GM23248 (cell line): ENCODE results near the gene FAM171A1. TPM values are rescaled to one million over a fixed set of nuclear protein-coding genes. Genes with fewer than 3 reads are reported as not detected.

Source experiments
- DNase-seq: peaks from one replicate; pipeline ENCODE4 v3.0.0-alpha.2; 2015
- H2AFZ ChIP-seq: fragments of 200-600 bp; sonication (generic); 2 replicates; pipeline ENCODE4 v1.6.1; 2016; ENCODE audit warnings: antibody characterized with exemption
- H3F3A ChIP-seq: fragments of 200-600 bp; sonication (generic); 2 replicates; pipeline ENCODE4 v1.6.1; 2016; ENCODE audit warnings: mild to moderate bottlenecking, antibody characterized with exemption, mixed run types; ENCODE audit not compliant: insufficient read depth
- H3K27ac ChIP-seq: fragments of 200-600 bp; sonication (generic); 2 replicates; pipeline ENCODE4 v1.5.1; 2016; ENCODE audit warnings: mild to moderate bottlenecking
- H3K27me3 ChIP-seq: fragments of 200-600 bp; sonication (generic); replicated peaks from 2 replicates; pipeline ENCODE4 v1.6.1; 2016; ENCODE audit warnings: mild to moderate bottlenecking; ENCODE audit not compliant: insufficient read depth
- H3K36me3 ChIP-seq: fragments of 200-600 bp; sonication (generic); 2 replicates; pipeline ENCODE4 v1.6.1; 2016; ENCODE audit warnings: low read depth, mild to moderate bottlenecking
- H3K4me1 ChIP-seq: fragments of 200-600 bp; sonication (generic); 2 replicates; pipeline ENCODE4 v1.6.1; 2016; ENCODE audit warnings: mild to moderate bottlenecking; ENCODE audit not compliant: insufficient read depth
- H3K4me2 ChIP-seq: fragments of 200-600 bp; sonication (generic); one replicate; pipeline ENCODE4 v1.6.1; 2016; ENCODE audit warnings: mild to moderate bottlenecking; ENCODE audit not compliant: unreplicated experiment
- H3K4me3 ChIP-seq: fragments of 200-600 bp; sonication (generic); 2 replicates; pipeline ENCODE4 v1.5.1; 2016; ENCODE audit warnings: mild to moderate bottlenecking
- H3K79me2 ChIP-seq: fragments of 200-600 bp; sonication (generic); 2 replicates; pipeline ENCODE4 v1.6.1; 2016; ENCODE audit warnings: mild to moderate bottlenecking; ENCODE audit not compliant: insufficient read depth
- H3K9ac ChIP-seq: fragments of 200-600 bp; sonication (generic); 2 replicates; pipeline ENCODE4 v1.6.1; 2016; ENCODE audit warnings: mild to moderate bottlenecking
- H3K9me2 ChIP-seq: fragments of 200-600 bp; sonication (generic); 2 replicates; pipeline ENCODE4 v1.6.1; 2016; ENCODE audit warnings: mixed run types, mild to moderate bottlenecking, moderate library complexity; ENCODE audit not compliant: insufficient read depth
- H3K9me3 ChIP-seq: fragments of 200-600 bp; sonication (generic); one replicate; pipeline ENCODE4 v1.6.1; 2017; ENCODE audit warnings: low read depth
- H4K20me1 ChIP-seq: fragments of 200-600 bp; sonication (generic); 2 replicates; pipeline ENCODE4 v1.6.0; 2016; ENCODE audit not compliant: insufficient read depth
- EZH2 ChIP-seq: fragments of 200-600 bp; sonication (generic); IDR thresholded peaks from 2 replicates; pipeline ENCODE4 v1.6.1; 2018; ENCODE audit warnings: antibody characterized with exemption, mild to moderate bottlenecking; ENCODE audit not compliant: insufficient read depth, poor library complexity, severe bottlenecking
- EZH2phosphoT487 ChIP-seq: fragments of 200-600 bp; sonication (generic); IDR thresholded peaks from 2 replicates; pipeline ENCODE4 v1.6.1; 2018; ENCODE audit warnings: antibody characterized with exemption, moderate library complexity, mild to moderate bottlenecking, low read depth; ENCODE audit not compliant: insufficient read depth
- WGBS, 2 experiments: methylation state at CpG; one replicate each; pipeline ENCODE4 v1.1.6; 2015 to 2017; ENCODE audit warnings: low lambda C conversion rate in 2 of 2, low coverage in 1 of 2; ENCODE audit errors: missing lambda C conversion rate in 2 of 2; 5-methylcytosine and 5-hydroxymethylcytosine counted together
- in situ Hi-C: fragments of 300-500 bp; cut with MboI; formaldehyde crosslinking; loops from 2 replicates; pipeline ENCODE4 v1.15.0; 2020
- polyA plus RNA-seq: library from polyadenylated mRNA; unstranded; fragments of >200 nt; fragmentation: Nextera tagmentation; extraction: Ambion mirVana; gene quantifications from 2 replicates; pipeline ENCODE4 v1.2.1, GENCODE V29; 2016
- total RNA-seq: library from RNA; depleted of rRNA; stranded (reverse); fragments of >200 nt; shearing (Covaris generic); gene quantifications from 2 replicates; pipeline ENCODE4 v1.2.3, GENCODE V29; 2014

Gene FAM171A1
- total and polyA plus RNA-seq, 2 experiments from 2014 or later, result 11.2 to 25.2 TPM

DNA sequence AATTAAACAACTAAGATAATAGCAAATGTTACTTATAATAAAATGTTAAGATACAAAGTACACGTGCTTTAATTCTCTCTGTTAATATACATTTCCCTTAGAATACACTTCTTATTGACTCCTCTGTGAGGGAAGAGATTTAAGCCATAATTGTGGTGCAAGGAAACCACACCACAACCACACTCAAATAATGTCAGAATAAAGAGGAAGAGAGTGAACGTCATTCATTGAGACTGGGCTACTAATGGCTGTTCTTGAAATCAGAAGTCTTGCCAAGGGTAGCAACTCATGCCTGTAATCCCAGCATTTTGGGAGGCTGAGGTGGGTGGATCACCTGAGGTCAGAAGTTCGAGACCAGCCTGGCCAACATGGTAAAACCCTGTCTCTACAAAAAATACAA lies 10.0 kb downstream of the FAM171A1 start:
- H4K20me1 ChIP-seq, result peaks cover 8% of the 10 kb centered on the region; the same call in 1 of the 2 replicates
- TF ChIP-seq EZH2 (no peak), EZH2phosphoT487 (no peak)

DNA sequence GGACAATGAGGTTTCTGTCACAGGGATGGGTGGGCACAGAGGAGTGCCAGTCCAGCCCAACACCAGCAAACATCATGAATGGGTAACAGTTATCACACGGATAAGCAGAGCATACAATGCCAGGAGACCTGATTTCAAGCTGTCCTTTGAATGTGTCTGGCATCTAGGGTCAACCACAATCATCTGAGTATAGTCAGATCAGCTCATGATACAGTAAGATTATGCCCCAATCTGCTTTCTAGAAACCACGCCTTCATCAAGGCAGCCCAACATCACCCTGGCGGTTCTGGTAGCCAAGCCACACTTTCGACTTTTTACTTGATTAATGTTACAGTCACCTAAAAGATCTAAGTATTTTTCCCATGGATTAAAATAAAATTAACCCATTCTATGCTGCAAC lies 10.5 kb downstream of the FAM171A1 start:
- in situ Hi-C loops, result no loop called here
- H3K36me3 ChIP-seq, result no peaks in the 10 kb centered on the region
- DNase-seq, result no peak
- WGBS, 2 experiments, result 92 to 94% methylated on average over 4 of the region's 4 CpGs
- H3K27me3 ChIP-seq, result no peaks in the 10 kb centered on the region
- no peak overlapping the region for H3K27ac ChIP-seq
- no peaks in the 10 kb centered on the region for H3F3A ChIP-seq
- H3K4me1 ChIP-seq, result peaks cover 6% of the 10 kb centered on the region; the same call in 1 of the 2 replicates
- no peak overlapping the region for H3K4me3 ChIP-seq
- no peak overlapping the region for H3K4me2 ChIP-seq
- H3K9me2 ChIP-seq, result no peaks in the 10 kb centered on the region
- peaks cover 8% of the 10 kb centered on the region; the same call in 1 of the 2 replicates for H4K20me1 ChIP-seq
- no peak overlapping the region for H3K9ac ChIP-seq
- no peak overlapping the region for H2AFZ ChIP-seq
- peaks cover 92% of the 10 kb centered on the region for H3K79me2 ChIP-seq
- TF ChIP-seq EZH2phosphoT487, result no peak
- no peak for TF ChIP-seq EZH2
- no peaks in the 10 kb centered on the region for H3K9me3 ChIP-seq

More for the DNA sequence above, 10.0 kb downstream of the FAM171A1 start:
- no peaks in the 10 kb centered on the region for H3K9me3 ChIP-seq
- H3K9ac ChIP-seq, result no peak overlapping the region
- no peaks in the 10 kb centered on the region for H3K36me3 ChIP-seq
- H3K27ac ChIP-seq, result no peak overlapping the region
- H3K4me2 ChIP-seq, result no peak overlapping the region
- no peaks in the 10 kb centered on the region for H3F3A ChIP-seq
- DNase-seq, result no peak
- no peaks in the 10 kb centered on the region for H3K9me2 ChIP-seq
- in situ Hi-C loops, result no loop called here
- no peak overlapping the region for H3K4me3 ChIP-seq
- peaks cover 6% of the 10 kb centered on the region; the same call in 1 of the 2 replicates for H3K4me1 ChIP-seq
- no peak overlapping the region for H2AFZ ChIP-seq
- 85 to 86% methylated on average over 3 of the region's 3 CpGs for WGBS, 2 experiments
- H3K79me2 ChIP-seq, result peaks cover 98% of the 10 kb centered on the region
- no peaks in the 10 kb centered on the region for H3K27me3 ChIP-seq

DNA sequence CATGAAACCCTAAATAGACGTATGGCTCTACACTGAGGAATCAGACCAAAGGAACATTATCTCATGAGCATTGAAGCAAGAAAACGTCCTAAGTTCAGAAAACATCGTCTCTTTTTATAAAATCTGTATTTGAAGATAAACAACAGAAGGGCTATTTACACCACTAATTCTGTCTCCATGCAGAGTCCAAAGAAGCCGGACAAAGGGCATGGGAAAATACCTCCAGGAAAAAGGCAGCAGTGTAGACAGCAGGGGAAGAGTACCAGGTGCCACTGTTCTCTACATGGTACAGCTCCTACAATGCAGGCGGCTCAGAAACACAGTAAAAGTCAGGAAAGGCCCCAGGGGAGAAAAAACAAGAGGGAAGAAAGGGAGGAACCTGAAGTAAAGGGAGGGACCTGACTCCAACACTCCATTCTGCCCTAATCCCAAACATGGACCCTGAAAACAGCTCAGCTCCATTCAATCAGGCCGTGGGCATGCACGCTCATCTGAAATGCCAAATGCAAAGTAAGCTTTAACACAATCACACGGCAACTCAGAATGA lies 17.5 kb downstream of the FAM171A1 start:
- H3K4me1 ChIP-seq, result peaks cover 5% of the 10 kb centered on the region
- H3K4me2 ChIP-seq, result no peak overlapping the region
- no peaks in the 10 kb centered on the region for H3K27me3 ChIP-seq
- no peak for DNase-seq
- no peaks in the 10 kb centered on the region for H3K9me3 ChIP-seq
- H3K36me3 ChIP-seq, result no peaks in the 10 kb centered on the region
- no peaks in the 10 kb centered on the region for H3F3A ChIP-seq
- no peak overlapping the region for H3K9ac ChIP-seq
- H3K4me3 ChIP-seq, result no peak overlapping the region
- no peaks in the 10 kb centered on the region for H3K9me2 ChIP-seq
- H3K27ac ChIP-seq, result no peak overlapping the region
- WGBS, 2 experiments, result 92 to 94% methylated on average over 8 of the region's 8 CpGs
- no peak for TF ChIP-seq EZH2phosphoT487
- TF ChIP-seq EZH2, result no peak
- H4K20me1 ChIP-seq, result no peaks in the 10 kb centered on the region
- H2AFZ ChIP-seq, result no peak overlapping the region
- peaks cover 89% of the 10 kb centered on the region for H3K79me2 ChIP-seq
- in situ Hi-C loops, result no loop called here

DNA sequence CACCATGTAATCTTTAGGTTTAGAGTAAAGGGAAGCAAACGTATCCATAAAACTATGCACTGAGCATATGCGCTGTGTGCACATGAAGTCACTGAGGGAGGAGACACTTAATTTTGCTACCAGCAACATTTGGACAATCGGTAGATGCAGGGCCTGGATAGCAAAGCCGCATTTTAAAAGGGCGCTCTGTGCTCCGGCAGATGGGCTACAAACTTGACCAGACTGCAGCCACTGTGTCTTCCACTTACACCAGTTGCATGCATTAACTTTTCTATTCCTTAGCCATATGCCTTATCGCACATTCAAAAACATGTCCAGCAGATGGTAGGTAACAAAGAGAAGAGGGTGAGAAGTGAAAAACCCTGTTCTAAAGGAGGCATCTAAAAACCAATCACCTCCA lies 18.3 kb downstream of the FAM171A1 start:
- Histone ChIP-seq H3K9ac (no peak overlapping the region), H3K36me3 (no peaks in the 10 kb centered on the region), H3K27me3 (no peaks in the 10 kb centered on the region), H3K4me1 (peaks cover 5% of the 10 kb centered on the region), H3K79me2 (peaks cover 89% of the 10 kb centered on the region), H4K20me1 (no peaks in the 10 kb centered on the region), H3K9me2 (no peaks in the 10 kb centered on the region), H2AFZ (no peak overlapping the region), H3K4me3 (no peak overlapping the region), H3K4me2 (no peak overlapping the region), H3K9me3 (no peaks in the 10 kb centered on the region), H3K27ac (no peak overlapping the region), H3F3A (no peaks in the 10 kb centered on the region)
- TF ChIP-seq EZH2phosphoT487 (no peak), EZH2 (no peak)
- in situ Hi-C loops, result no loop called here
- DNase-seq, result no peak
- WGBS, 2 experiments, result 97 to 98% methylated on average over 7 of the region's 7 CpGs
